B cell (primary cell): Measurements from ENCODE around the gene OCSTAMP.

Experiments used
- EZH2 ChIP-seq: IDR thresholded peaks from 2 replicates; pipeline ENCODE4 v1.6.1; 2012; ENCODE audit warnings: borderline replicate concordance, low read depth, mild to moderate bottlenecking, moderate library complexity, low read length; ENCODE audit not compliant: insufficient read depth, poor library complexity, severe bottlenecking
- TF ChIP-seq, protein P1 (sequence below): fragments of 200-600 bp; IDR thresholded peaks from one replicate; pipeline ENCODE4 v1.8.0; 2022; ENCODE audit warnings: antibody characterized with exemption, mild to moderate bottlenecking

GRCh38 chr20:46501337-46501942, 49.0 kb downstream of the OCSTAMP start:
- no peak for TF ChIP-seq EZH2
- TF ChIP-seq, protein P1, sequence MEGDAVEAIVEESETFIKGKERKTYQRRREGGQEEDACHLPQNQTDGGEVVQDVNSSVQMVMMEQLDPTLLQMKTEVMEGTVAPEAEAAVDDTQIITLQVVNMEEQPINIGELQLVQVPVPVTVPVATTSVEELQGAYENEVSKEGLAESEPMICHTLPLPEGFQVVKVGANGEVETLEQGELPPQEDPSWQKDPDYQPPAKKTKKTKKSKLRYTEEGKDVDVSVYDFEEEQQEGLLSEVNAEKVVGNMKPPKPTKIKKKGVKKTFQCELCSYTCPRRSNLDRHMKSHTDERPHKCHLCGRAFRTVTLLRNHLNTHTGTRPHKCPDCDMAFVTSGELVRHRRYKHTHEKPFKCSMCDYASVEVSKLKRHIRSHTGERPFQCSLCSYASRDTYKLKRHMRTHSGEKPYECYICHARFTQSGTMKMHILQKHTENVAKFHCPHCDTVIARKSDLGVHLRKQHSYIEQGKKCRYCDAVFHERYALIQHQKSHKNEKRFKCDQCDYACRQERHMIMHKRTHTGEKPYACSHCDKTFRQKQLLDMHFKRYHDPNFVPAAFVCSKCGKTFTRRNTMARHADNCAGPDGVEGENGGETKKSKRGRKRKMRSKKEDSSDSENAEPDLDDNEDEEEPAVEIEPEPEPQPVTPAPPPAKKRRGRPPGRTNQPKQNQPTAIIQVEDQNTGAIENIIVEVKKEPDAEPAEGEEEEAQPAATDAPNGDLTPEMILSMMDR, result no peak
